GM10266 (cell line): Measurements from ENCODE around the gene CRISP1.
"Not testable (repeated sequence)": the region's sequence is repeated elsewhere in the genome, so short reads cannot be mapped to it uniquely, and the experiment has no call there.

Source experiments
- DNase-seq: peaks from one replicate; pipeline ENCODE4 v3.0.0; 2012; ENCODE audit errors: extremely low spot score
- TF ChIP-seq, protein P1 (sequence below): IDR thresholded peaks from 2 replicates; pipeline ENCODE4 v1.5.1; 2012; ENCODE audit warnings: mild to moderate bottlenecking, low read depth; ENCODE audit not compliant: control insufficient read depth, insufficient read depth; ENCODE audit errors: missing control alignments

Gene CRISP1

DNA sequence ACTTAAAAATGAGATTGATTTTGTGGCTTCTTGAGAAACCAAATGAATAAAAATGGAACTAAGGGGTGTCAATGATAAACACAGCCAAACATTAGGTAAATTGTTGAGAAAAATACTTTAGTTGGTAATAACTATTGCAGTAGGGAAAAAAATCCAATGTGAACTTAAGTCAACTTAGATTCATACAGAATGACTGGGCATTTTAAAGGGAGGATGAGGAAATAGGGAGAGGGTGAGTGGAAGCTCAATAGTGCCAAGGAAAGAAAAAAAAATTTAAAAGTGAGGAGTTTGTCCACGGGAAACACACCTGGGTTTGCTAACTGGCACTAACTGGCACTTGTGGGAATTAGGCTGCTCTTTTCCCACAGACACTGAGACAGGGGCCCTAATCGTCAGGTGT lies 53.1 kb downstream of the CRISP1 start:
- DNase-seq: no peak
- TF ChIP-seq, protein P1, sequence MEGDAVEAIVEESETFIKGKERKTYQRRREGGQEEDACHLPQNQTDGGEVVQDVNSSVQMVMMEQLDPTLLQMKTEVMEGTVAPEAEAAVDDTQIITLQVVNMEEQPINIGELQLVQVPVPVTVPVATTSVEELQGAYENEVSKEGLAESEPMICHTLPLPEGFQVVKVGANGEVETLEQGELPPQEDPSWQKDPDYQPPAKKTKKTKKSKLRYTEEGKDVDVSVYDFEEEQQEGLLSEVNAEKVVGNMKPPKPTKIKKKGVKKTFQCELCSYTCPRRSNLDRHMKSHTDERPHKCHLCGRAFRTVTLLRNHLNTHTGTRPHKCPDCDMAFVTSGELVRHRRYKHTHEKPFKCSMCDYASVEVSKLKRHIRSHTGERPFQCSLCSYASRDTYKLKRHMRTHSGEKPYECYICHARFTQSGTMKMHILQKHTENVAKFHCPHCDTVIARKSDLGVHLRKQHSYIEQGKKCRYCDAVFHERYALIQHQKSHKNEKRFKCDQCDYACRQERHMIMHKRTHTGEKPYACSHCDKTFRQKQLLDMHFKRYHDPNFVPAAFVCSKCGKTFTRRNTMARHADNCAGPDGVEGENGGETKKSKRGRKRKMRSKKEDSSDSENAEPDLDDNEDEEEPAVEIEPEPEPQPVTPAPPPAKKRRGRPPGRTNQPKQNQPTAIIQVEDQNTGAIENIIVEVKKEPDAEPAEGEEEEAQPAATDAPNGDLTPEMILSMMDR: no peak

DNA sequence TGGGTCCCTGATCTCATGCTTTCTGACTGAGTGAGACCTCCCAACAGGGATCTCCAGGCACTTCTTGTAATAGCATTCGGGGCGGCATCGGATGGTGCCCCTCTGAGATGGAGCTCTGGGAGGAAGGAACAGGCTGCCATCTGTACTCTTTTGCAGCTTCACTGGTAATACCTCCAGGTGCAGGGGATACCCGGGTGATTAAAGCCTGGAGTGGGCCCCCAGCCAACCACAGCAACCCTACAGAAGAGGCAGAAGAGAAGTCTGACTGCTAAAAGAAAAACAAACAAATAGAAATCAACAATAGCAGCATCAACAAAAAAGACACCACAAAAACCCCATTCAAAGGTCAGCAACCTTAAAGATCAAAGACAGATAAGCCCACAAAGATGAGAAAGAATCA lies 60.2 kb downstream of the CRISP1 start:
- TF ChIP-seq, protein P1: no peak
- DNase-seq: no peak

DNA sequence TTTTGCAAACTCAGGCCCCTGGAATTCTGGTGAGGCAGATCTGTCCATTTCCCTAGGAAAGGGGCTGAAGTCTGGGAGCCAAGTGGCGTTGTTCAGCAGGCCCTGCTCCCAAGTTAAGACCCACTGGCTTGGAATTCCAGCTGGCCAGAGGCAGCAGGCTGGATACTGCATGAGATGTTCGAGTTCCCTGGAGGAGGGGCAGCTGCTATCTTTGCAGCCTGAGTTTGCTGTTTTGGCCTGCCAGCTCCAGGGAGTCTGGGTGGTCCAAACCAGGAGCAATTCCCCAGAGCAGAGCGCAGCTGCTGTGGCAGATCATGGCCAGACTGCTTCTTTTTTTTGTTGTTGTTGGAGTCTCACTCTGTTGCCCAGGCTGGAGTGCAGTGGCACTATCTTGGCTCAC lies 61.1 kb downstream of the CRISP1 start:
- DNase-seq: no peak
- TF ChIP-seq, protein P1: no peak

DNA sequence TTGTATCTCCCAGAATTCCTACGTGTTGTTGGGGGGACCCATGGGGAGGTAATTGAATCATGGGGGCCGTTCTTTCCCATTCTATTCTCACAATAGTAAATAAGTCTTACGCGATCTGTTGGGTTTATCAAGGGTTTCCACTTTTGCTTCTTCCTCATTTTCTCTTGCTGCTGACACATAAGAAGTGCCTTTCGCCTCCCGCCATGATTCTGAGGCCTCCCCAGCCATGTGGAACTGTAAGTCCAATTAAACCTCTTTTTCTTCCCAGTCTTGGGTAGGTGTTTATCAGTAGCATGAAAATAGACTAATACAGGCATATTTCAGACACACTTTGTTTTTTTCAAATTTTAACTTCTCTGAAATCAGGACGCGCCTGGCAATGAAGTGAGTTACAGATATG lies 64.8 kb downstream of the CRISP1 start:
- TF ChIP-seq, protein P1: no peak
- DNase-seq: no peak

DNA sequence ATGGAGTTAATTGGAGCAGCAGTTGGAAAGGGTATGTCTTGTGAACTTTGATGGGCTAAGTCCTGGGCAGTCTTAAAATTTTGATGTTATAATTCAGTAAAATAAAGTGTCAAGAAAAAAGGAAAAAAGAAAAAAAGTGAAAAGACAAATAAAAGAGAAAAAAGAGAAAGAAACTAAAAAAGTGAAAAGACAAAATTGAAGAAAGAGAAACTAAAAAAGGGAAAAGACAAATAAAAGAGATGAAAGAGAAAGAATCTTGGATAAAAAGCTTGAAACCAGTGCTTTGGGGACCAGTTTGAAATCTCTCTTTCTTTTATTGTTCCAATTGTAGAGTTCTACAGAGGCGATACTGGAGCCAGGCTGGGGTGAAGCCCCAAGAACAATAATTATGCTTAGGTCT lies 67.2 kb downstream of the CRISP1 start:
- TF ChIP-seq, protein P1: no peak
- DNase-seq: no peak

DNA sequence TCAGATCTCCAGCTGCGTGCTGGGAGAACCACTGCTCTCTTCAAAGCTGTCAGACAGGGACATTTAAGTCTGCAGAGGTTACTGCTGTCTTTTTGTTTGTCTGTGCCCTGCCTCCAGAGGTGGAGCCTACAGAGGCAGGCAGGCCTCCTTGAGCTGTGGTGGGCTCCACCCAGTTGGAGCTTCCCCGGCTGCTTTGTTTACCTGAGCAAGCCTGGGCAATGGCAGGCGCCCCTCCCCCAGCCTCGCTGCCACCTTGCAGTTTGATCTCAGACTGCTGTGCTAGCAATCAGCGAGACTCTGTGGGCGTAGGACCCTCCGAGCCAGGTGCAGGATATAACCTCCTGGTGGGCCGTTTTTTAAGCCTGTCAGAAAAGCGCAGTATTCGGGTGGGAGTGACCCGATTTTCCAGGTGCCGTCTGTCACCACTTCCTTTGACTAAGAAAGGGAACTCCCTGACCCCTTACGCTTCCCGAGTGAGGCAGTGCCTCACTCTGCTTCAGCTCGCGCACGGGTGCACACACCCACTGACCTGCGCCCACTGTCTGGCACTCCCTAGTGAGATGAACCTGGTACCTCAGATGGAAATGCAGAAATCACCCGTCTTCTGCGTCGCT lies 69.4 kb downstream of the CRISP1 start:
- DNase-seq: not testable (repeated sequence)

- no peak for DNase-seq
- TF ChIP-seq, protein P1: no peak
Observed at GRCh38 chr6:49790341-49790740, 76.0 kb downstream of the CRISP1 start.

GRCh38 chr6:49787176-49787575 lies 79.2 kb downstream of the CRISP1 start, which contains the start of gene PGK2:
Gene PGK2 (minus strand): TSS chr6:49787285. CDS start chr6:49787187, 98 bp downstream.
- TF ChIP-seq, protein P1: no peak
- DNase-seq: no peak
